ENCODE data around the gene INO80E.

DNA sequence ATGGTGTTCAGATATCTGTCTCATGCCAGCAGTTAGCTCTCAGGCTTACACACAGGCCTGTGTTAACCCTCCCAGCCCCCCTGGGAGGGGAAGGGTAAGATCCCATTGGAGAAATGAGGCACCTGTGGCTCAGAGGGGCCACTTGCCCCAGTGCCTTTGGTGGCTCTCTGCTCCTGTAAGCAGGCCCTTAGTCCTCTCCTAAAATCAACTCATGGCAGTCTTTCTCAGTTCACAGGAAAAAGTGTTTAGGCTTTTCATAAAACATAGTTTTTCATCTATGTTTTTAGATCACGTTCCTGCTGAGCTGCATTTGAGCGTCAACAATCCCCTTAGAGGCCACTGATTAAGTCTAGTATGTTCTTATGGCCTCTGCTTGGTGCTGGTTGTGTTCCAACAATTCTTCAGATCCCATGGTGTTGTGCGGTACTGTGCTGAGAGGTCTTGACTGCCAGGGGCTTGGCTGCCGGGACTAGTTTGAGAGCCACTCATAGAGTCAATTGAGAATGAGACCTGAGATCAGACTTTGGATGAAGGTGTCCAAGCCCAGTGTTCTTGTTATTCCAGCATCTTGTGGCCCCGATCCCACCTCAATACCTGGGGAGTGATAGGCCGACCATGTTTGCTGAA, 11.8 kb upstream of the INO80E start:
- no peak for TF ChIP-seq CTCF (IDR thresholded peaks at IDR 0.05)
- no peak for TF ChIP-seq EZH2 (IDR thresholded peaks at IDR 0.05; ENCODE audit: borderline replicate concordance, insufficient read depth, low read depth, low read length, poor library complexity, severe bottlenecking)
